ENCODE results near the gene PDZRN4.
"Not testable (repeated sequence)": the region's sequence is repeated elsewhere in the genome, so short reads cannot be mapped to it uniquely, and the experiment has no call there.

The PDZRN4 gene

GRCh38 chr12:41174602-41175001, 13.5 kb upstream of the PDZRN4 start:
- DNase-seq (ENCODE audit: low read depth): no peak
- no peak for TF ChIP-seq CTCF (conservative IDR thresholded peaks at IDR 0.05; ENCODE audit: low read depth, low read length)
- no peak overlapping the region for H3K4me3 ChIP-seq (ENCODE audit: low read length)

GRCh38 chr12:41179507-41179906, 8.6 kb upstream of the PDZRN4 start:
- not testable (repeated sequence) for H3K4me3 ChIP-seq (ENCODE audit: low read length); DNase-seq (ENCODE audit: low read depth)

- no peak for DNase-seq (ENCODE audit: low read depth)
- TF ChIP-seq CTCF (conservative IDR thresholded peaks at IDR 0.05; ENCODE audit: low read depth, low read length): no peak
- no peak overlapping the region for H3K4me3 ChIP-seq (ENCODE audit: low read length)
Observed at GRCh38 chr12:41184864-41185263, 3.3 kb upstream of the PDZRN4 start.

GRCh38 chr12:41186026-41186425, 2.1 kb upstream of the PDZRN4 start:
- no peak for DNase-seq (ENCODE audit: low read depth)
- no peak overlapping the region for H3K4me3 ChIP-seq (ENCODE audit: low read length)
- no peak for TF ChIP-seq CTCF (conservative IDR thresholded peaks at IDR 0.05; ENCODE audit: low read depth, low read length)

- TF ChIP-seq CTCF (conservative IDR thresholded peaks at IDR 0.05; ENCODE audit: low read depth, low read length): no peak
- no peak for DNase-seq (ENCODE audit: low read depth)
- H3K4me3 ChIP-seq (ENCODE audit: low read length): peak overlapping the region; percentile 3
Observed at GRCh38 chr12:41188841-41189394, 798 bp downstream of the PDZRN4 start.

GRCh38 chr12:41189395-41190251, 1.5 kb downstream of the PDZRN4 start:
- no peak for DNase-seq (ENCODE audit: low read depth)
- TF ChIP-seq CTCF (conservative IDR thresholded peaks at IDR 0.05; ENCODE audit: low read depth, low read length): no peak
- H3K4me3 ChIP-seq (ENCODE audit: low read length): peak overlapping the region; percentile 12

GRCh38 chr12:41190338-41190737, 2.2 kb downstream of the PDZRN4 start:
- H3K4me3 ChIP-seq (ENCODE audit: low read length): no peak overlapping the region
- no peak for DNase-seq (ENCODE audit: low read depth)
- peak; percentile 84 for TF ChIP-seq CTCF (conservative IDR thresholded peaks at IDR 0.05; ENCODE audit: low read depth, low read length)

GRCh38 chr12:41191549-41191948, 3.4 kb downstream of the PDZRN4 start:
- not testable (repeated sequence) for H3K4me3 ChIP-seq (ENCODE audit: low read length); DNase-seq (ENCODE audit: low read depth)

All from retinal pigment epithelial cell (primary cell).